HG02943 (cell line): ENCODE data around the gene PIK3CB.
"Not testable (repeated sequence)": the region's sequence is repeated elsewhere in the genome, so short reads cannot be mapped to it uniquely, and the experiment has no call there.

Experiments
- ATAC-seq: cut with Tn5 transposase; IDR thresholded peaks from one replicate; pipeline ENCODE4 v1.9.1; 2021; ENCODE audit warnings: mild to moderate bottlenecking, low read depth, moderate library complexity; ENCODE audit not compliant: unreplicated experiment

Gene PIK3CB

GRCh38 chr3:138688871-138689299, 145.8 kb downstream of the PIK3CB start:
- ATAC-seq, result no peak

- ATAC-seq, result peak; percentile 4
These were observed 147.5 kb downstream of the PIK3CB start for GRCh38 chr3:138687236-138687635.

GRCh38 chr3:138686771-138687221, 147.9 kb downstream of the PIK3CB start:
- peak; percentile 95 for ATAC-seq

GRCh38 chr3:138684396-138684795, 150.3 kb downstream of the PIK3CB start:
- ATAC-seq, result no peak

- no peak for ATAC-seq
These were observed 152.1 kb downstream of the PIK3CB start for GRCh38 chr3:138682648-138683047.

- no peak for ATAC-seq
These were observed 153.1 kb downstream of the PIK3CB start for GRCh38 chr3:138681463-138682220.

- ATAC-seq, result not testable (repeated sequence)
These were observed 153.8 kb downstream of the PIK3CB start for GRCh38 chr3:138680974-138681373.

GRCh38 chr3:138678874-138679392, 155.8 kb downstream of the PIK3CB start:
- ATAC-seq, result no peak

- ATAC-seq, result no peak
These were observed 156.6 kb downstream of the PIK3CB start for GRCh38 chr3:138678086-138678485.

- ATAC-seq, result no peak
These were observed 159.3 kb downstream of the PIK3CB start for GRCh38 chr3:138675393-138675792.

- ATAC-seq, result no peak
These were observed 160.8 kb downstream of the PIK3CB start for GRCh38 chr3:138673641-138674530.

GRCh38 chr3:138670407-138670806, 164.3 kb downstream of the PIK3CB start:
- ATAC-seq, result no peak

GRCh38 chr3:138668107-138668506, 166.6 kb downstream of the PIK3CB start:
- ATAC-seq, result no peak

- no peak for ATAC-seq
These were observed 177.2 kb downstream of the PIK3CB start for GRCh38 chr3:138657508-138657907.

- no peak for ATAC-seq
These were observed 181.2 kb downstream of the PIK3CB start for GRCh38 chr3:138653567-138653966.

- no peak for ATAC-seq
These were observed 185.6 kb downstream of the PIK3CB start for GRCh38 chr3:138649134-138649533.

- no peak for ATAC-seq
These were observed 188.2 kb downstream of the PIK3CB start for GRCh38 chr3:138646513-138646912.

GRCh38 chr3:138646008-138646407, 188.7 kb downstream of the PIK3CB start:
- ATAC-seq, result no peak

- ATAC-seq, result no peak
These were observed 191.8 kb downstream of the PIK3CB start for GRCh38 chr3:138642927-138643253.

GRCh38 chr3:138642226-138642926, 192.4 kb downstream of the PIK3CB start:
- ATAC-seq, result no peak

GRCh38 chr3:138640537-138640936, 194.2 kb downstream of the PIK3CB start:
- no peak for ATAC-seq
